Measurements from ENCODE around the gene AKR1D1. TPM values are rescaled to one million over a fixed set of nuclear protein-coding genes. Genes with fewer than 3 reads are reported as not detected.

Gene AKR1D1
- total RNA-seq, 1 experiment from 2014 or later: not detected

DNA sequence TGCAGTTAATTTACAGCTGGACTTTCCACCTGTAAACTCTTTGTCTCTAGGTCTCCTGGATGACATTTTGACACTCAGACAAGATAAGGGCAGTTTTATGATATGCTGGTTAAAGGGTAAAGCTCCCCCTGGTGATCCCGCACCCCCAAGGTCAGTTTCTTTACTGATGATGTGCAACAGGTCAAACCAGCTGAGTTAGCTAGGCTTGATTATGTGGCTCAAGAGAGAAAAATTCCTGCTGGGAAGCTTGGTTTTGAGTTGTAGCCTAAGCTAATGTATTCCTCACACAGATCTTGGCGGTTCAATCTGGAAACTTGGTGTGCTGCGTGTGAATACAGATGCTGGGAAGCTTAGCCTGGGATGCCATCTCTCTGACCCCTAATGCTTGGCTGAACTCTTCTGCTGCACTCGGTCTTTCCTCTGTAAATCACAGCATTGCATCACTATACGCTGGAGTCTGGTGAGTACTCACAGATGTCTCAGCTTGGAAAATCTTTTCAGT is 11.4 kb upstream of the AKR1D1 start:
- no peak overlapping the region for H3K27ac ChIP-seq (ENCODE audit: low read length)
- DNase-seq (ENCODE audit: low read depth, low spot score) (no peak), ATAC-seq (no peak)
- TF ChIP-seq TCF7L2 (IDR thresholded peaks at IDR 0.05; ENCODE audit: low read depth, low read length): no peak
- no peak for TF ChIP-seq SIN3A (IDR thresholded peaks at IDR 0.05; ENCODE audit: borderline replicate concordance, insufficient read depth, low read depth, low read length)
- no peak for TF ChIP-seq CTCF (IDR thresholded peaks at IDR 0.05)
- TF ChIP-seq POLR2AphosphoS5 (IDR thresholded peaks at IDR 0.05; ENCODE audit: low read depth, low read length): no peak
- TF ChIP-seq, protein P1, sequence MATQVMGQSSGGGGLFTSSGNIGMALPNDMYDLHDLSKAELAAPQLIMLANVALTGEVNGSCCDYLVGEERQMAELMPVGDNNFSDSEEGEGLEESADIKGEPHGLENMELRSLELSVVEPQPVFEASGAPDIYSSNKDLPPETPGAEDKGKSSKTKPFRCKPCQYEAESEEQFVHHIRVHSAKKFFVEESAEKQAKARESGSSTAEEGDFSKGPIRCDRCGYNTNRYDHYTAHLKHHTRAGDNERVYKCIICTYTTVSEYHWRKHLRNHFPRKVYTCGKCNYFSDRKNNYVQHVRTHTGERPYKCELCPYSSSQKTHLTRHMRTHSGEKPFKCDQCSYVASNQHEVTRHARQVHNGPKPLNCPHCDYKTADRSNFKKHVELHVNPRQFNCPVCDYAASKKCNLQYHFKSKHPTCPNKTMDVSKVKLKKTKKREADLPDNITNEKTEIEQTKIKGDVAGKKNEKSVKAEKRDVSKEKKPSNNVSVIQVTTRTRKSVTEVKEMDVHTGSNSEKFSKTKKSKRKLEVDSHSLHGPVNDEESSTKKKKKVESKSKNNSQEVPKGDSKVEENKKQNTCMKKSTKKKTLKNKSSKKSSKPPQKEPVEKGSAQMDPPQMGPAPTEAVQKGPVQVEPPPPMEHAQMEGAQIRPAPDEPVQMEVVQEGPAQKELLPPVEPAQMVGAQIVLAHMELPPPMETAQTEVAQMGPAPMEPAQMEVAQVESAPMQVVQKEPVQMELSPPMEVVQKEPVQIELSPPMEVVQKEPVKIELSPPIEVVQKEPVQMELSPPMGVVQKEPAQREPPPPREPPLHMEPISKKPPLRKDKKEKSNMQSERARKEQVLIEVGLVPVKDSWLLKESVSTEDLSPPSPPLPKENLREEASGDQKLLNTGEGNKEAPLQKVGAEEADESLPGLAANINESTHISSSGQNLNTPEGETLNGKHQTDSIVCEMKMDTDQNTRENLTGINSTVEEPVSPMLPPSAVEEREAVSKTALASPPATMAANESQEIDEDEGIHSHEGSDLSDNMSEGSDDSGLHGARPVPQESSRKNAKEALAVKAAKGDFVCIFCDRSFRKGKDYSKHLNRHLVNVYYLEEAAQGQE (IDR thresholded peaks at IDR 0.05; ENCODE audit: insufficient read depth in 1 of 2, low read depth in 2 of 2, low read length in 1 of 2): no peak
- no peaks in the 10 kb centered on the region for H3K4me1 ChIP-seq (ENCODE audit: control insufficient read depth, insufficient read depth, low read length)
- intact Hi-C loops (cut with micrococcal nuclease; ENCODE audit: unreplicated experiment): no loop called here
- ChIA-PET POLR2A (interaction anchor here (0.5 kb wide), 1 partner anchor 237 kb away, joined by 8 read pairs; no protein-coding TSS in a partner anchor), CTCF (no interaction called here)
- BruUV-seq (replicated peaks): no TSS peak
- H3K9me3 ChIP-seq (ENCODE audit: control insufficient read depth, insufficient read depth, low read depth, low read length): no peaks in the 10 kb centered on the region
- H3K4me3 ChIP-seq (ENCODE audit: low read depth in 2 of 2, low read length in 2 of 2): no peak overlapping the region
- H3K27me3 ChIP-seq (ENCODE audit: control insufficient read depth, insufficient read depth, low read length): peaks cover 2% of the 10 kb centered on the region; the same call in 1 of the 2 replicates
- in situ Hi-C loops (cut with HindIII; ENCODE audit: low pct_unique_long_range_greater_than_20kb, low sequenced_read_pairs): no loop called here
- H3K36me3 ChIP-seq (ENCODE audit: control insufficient read depth, insufficient read depth, low read length): no peaks in the 10 kb centered on the region

- ATAC-seq (no peak), DNase-seq (ENCODE audit: low read depth, low spot score) (no peak)
- Histone ChIP-seq H3K4me3 (ENCODE audit: low read depth in 2 of 2, low read length in 2 of 2) (no peak overlapping the region), H3K27ac (ENCODE audit: low read length) (no peak overlapping the region), H3K9me3 (ENCODE audit: control insufficient read depth, insufficient read depth, low read depth, low read length) (no peaks in the 10 kb centered on the region), H3K36me3 (ENCODE audit: control insufficient read depth, insufficient read depth, low read length) (no peaks in the 10 kb centered on the region), H3K4me1 (ENCODE audit: control insufficient read depth, insufficient read depth, low read length) (no peaks in the 10 kb centered on the region), H3K27me3 (ENCODE audit: control insufficient read depth, insufficient read depth, low read length) (peaks cover 2% of the 10 kb centered on the region; the same call in 1 of the 2 replicates)
- BruUV-seq (replicated peaks): no TSS peak
- ChIA-PET POLR2A (no interaction called here), CTCF (interaction anchor here (0.5 kb wide), 1 partner anchor 163 kb away, joined by 6 read pairs; no protein-coding TSS in a partner anchor)
- TF ChIP-seq CTCF (IDR thresholded peaks at IDR 0.05) (no peak), SIN3A (IDR thresholded peaks at IDR 0.05; ENCODE audit: borderline replicate concordance, insufficient read depth, low read depth, low read length) (no peak), TCF7L2 (IDR thresholded peaks at IDR 0.05; ENCODE audit: low read depth, low read length) (no peak), POLR2AphosphoS5 (IDR thresholded peaks at IDR 0.05; ENCODE audit: low read depth, low read length) (no peak)
- TF ChIP-seq, protein P1 (IDR thresholded peaks at IDR 0.05; ENCODE audit: insufficient read depth in 1 of 2, low read depth in 2 of 2, low read length in 1 of 2): no peak
- intact Hi-C loops (cut with micrococcal nuclease; ENCODE audit: unreplicated experiment) (no loop called here), in situ Hi-C loops (cut with HindIII; ENCODE audit: low pct_unique_long_range_greater_than_20kb, low sequenced_read_pairs) (no loop called here)
Observed at GRCh38 chr7:138065827-138066226, 10.4 kb upstream of the AKR1D1 start.
